ENCODE data around the gene LPCAT3. TPM values are rescaled to one million over a fixed set of nuclear protein-coding genes. Genes with fewer than 3 reads are reported as not detected.

Gene LPCAT3
- total and polyA plus RNA-seq, 4 donors, result 41.9 to 96.5 (median 77.0) TPM

- no peak for TF ChIP-seq CTCF (IDR thresholded peaks at IDR 0.05; ENCODE audit: low read depth, low read length, missing input control)
- TF ChIP-seq ATF3 (IDR thresholded peaks at IDR 0.05), result no peak
These were observed 76.5 kb downstream of the LPCAT3 start (continued) for GRCh38 chr12:6941782-6942181.

- 56% methylated on average over 12 of the region's 12 CpGs for WGBS
- no peak for DNase-seq (ENCODE audit: low spot score)
- no peaks in the 10 kb centered on the region for H3K27me3 ChIP-seq (ENCODE audit: control insufficient read depth in 4 of 4, insufficient read depth in 4 of 4, low read length in 3 of 4)
- peak overlapping the region in 1 of 2 donors; percentile 35 for H3K27ac ChIP-seq (ENCODE audit: low read depth in 1 of 2, low read length in 2 of 2)
- no peaks in the 10 kb centered on the region for H3K9me3 ChIP-seq (ENCODE audit: control insufficient read depth in 4 of 4, low read length in 3 of 4)
- H3K4me3 ChIP-seq (ENCODE audit: low read depth in 1 of 3, low read length in 3 of 3), result no peak overlapping the region
- peaks cover 19 to 59% (median 38%) of the 10 kb centered on the region in 4 donors for H3K4me1 ChIP-seq (ENCODE audit: control insufficient read depth in 4 of 4, insufficient read depth in 4 of 4, low read length in 3 of 4)
- H3K9ac ChIP-seq (ENCODE audit: low read depth in 1 of 2, low read length in 2 of 2), result no peak overlapping the region
- TF ChIP-seq EGR1 (IDR thresholded peaks at IDR 0.05; ENCODE audit: low read depth in 2 of 2), result no peak
- no peak for TF ChIP-seq JUND (IDR thresholded peaks at IDR 0.05)
- no peaks in the 10 kb centered on the region for H3K36me3 ChIP-seq (ENCODE audit: control insufficient read depth in 4 of 4, insufficient read depth in 3 of 4, low read depth in 1 of 4, low read length in 3 of 4)
These were observed 77.0 kb downstream of the LPCAT3 start for GRCh38 chr12:6941267-6941666.

GRCh38 chr12:6939191-6939540, 79.1 kb downstream of the LPCAT3 start:
- whole genome bisulfite sequencing, result 71% methylated on average over 2 of the region's 2 CpGs
- Histone ChIP-seq H3K27ac (ENCODE audit: low read depth in 1 of 2, low read length in 2 of 2) (no peak overlapping the region), H3K36me3 (ENCODE audit: control insufficient read depth in 4 of 4, insufficient read depth in 3 of 4, low read depth in 1 of 4, low read length in 3 of 4) (peaks cover 0 to 11% (median 5%) of the 10 kb centered on the region in 4 donors), H3K4me1 (ENCODE audit: control insufficient read depth in 4 of 4, insufficient read depth in 4 of 4, low read length in 3 of 4) (peaks cover 13 to 40% (median 22%) of the 10 kb centered on the region in 4 donors), H3K9ac (ENCODE audit: low read depth in 1 of 2, low read length in 2 of 2) (no peak overlapping the region), H3K27me3 (ENCODE audit: control insufficient read depth in 4 of 4, insufficient read depth in 4 of 4, low read length in 3 of 4) (no peaks in the 10 kb centered on the region), H3K4me3 (ENCODE audit: low read depth in 1 of 3, low read length in 3 of 3) (no peak overlapping the region), H3K9me3 (ENCODE audit: control insufficient read depth in 4 of 4, low read length in 3 of 4) (no peaks in the 10 kb centered on the region)
- TF ChIP-seq CTCF (IDR thresholded peaks at IDR 0.05; ENCODE audit: low read depth, low read length, missing input control) (no peak), SP1 (IDR thresholded peaks at IDR 0.05) (no peak), NR2F2 (IDR thresholded peaks at IDR 0.05) (no peak), HNF4A (conservative IDR thresholded peaks at IDR 0.05) (no peak), ZBTB33 (IDR thresholded peaks at IDR 0.05) (no peak), MAX (IDR thresholded peaks at IDR 0.05) (no peak), TAF1 (conservative IDR thresholded peaks at IDR 0.05) (no peak), FOXA1 (IDR thresholded peaks at IDR 0.05) (no peak), RAD21 (IDR thresholded peaks at IDR 0.05) (no peak), ATF3 (IDR thresholded peaks at IDR 0.05) (no peak), REST (IDR thresholded peaks at IDR 0.05) (no peak)
- no peak for DNase-seq (ENCODE audit: low spot score)

All from liver (tissue), 9 donors.